GM18508 (cell line): ENCODE measurements around the gene NTN3.
"Not testable (repeated sequence)": the region's sequence is repeated elsewhere in the genome, so short reads cannot be mapped to it uniquely, and the experiment has no call there.

Source experiments
- ATAC-seq: cut with Tn5 transposase; IDR thresholded peaks from one replicate; pipeline ENCODE4 v1.9.1; 2021; ENCODE audit warnings: moderate number of reproducible peaks; ENCODE audit not compliant: insufficient read depth, unreplicated experiment

NTN3 gene

DNA sequence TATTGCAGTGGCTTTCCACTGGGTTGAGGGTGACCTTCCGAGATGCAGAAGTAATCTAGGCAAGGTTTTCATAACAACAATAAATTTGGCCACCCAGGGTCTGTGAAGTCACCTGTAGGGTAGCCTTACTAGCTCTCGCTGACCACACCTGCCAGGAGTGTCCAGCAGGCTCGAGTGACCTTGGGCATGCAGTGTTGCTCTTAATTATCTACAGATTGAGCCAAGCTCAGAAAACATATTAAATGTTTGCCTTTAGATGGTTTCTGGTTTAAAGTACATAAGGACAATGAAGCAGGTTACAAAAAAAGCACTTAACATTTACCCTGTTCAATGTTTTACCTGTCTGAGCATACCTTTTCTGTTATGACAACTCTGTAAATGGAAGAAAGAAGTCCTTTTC, 5.6 kb downstream of the NTN3 start:
- no peak for ATAC-seq

DNA sequence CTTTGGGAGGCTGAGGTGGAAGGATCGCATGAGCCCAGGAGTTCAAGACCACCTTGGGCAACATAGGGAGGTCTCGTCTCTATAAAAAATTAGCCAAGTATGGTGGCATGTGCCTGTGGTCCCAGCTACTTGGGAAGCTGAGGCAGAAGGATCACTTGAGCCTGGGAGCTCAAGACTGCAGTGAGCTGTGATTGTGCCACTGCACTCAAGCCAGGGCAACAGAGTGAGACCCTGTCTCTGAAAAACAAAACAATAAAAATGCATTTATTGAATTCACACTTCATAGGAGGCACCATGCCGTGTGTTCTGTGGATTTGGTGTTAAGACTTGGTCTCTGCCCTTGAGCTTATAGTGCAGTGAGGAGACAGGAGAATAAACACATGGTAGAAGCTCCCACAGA, 6.2 kb downstream of the NTN3 start:
- ATAC-seq, result no peak

DNA sequence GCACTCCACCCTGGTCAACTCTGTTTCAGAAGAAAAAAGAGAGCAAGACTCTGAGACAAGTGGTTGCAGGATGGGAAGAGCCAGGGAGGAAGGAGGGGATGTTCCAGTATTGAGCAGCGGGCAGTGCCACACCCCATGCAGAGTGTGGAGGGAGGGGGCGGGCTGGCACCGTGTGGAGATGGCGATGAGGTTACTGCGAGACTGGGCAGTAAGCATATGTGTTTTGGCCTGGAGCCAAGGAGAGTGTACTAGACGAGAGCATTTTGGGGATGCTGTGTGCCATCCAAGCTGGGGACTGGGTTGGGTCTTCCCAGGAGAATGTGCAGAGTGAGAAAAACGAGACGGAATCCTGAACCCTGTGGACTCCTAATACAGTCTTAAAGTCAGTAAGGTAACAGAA, 7.2 kb downstream of the NTN3 start:
- no peak for ATAC-seq

DNA sequence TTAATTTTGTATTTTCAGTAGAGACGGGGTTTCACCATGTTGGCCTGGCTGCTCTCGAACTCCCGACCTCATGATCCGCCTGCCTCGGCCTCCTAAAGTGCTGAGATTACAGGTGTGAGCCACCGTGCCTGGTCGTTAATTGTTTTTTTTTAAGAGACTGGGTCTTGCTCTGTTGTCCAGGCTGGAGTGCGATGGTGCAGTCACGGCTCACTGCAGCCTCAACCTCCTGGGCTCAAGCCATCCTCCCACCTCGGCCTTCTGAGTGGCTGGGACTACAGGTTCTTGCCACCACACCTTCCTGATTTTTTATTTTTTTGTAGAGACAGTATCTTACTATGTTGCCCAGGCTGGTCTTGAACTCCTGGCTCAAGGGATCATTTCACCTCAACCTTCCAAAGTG, 8.9 kb downstream of the NTN3 start:
- not testable (repeated sequence) for ATAC-seq

DNA sequence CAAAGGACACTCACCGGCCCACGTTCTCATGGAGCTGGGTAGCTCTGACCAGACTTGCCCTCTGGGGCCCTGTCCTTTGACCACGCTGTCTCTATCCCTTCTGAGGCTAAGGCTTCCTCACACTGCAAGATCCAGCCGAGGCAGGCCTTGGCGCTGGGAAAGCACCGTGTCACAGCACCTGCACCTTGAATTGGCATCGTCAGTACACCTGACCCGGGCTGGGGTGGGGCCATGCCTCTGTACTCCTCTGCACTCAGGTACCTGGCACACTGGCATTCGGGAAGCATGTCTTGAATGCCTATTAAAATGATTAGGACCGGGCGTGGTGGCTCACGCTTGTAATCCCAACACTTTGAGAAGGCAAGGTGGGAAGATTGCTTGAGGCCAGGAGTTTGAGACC, 9.9 kb downstream of the NTN3 start:
- ATAC-seq, result no peak

DNA sequence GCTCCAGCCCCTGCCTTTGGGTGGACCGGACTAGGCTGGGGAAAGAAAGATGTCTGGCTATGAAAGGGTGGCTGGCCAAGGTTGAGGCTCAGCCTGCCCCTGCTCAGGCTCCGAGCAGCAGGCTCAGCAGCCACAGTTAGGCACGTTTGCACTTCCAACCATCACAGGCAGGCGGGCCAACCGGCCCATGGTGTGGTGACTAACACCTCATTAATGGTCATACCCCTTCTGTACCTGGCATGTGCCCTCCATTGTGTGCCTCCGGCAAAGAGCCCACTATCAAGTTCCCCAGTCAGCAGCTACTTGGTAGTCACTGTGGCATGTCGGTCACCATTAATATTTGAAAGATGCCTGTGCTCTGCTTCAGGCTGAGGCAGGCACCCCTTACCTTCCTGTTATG, 10.6 kb downstream of the NTN3 start:
- ATAC-seq, result no peak

DNA sequence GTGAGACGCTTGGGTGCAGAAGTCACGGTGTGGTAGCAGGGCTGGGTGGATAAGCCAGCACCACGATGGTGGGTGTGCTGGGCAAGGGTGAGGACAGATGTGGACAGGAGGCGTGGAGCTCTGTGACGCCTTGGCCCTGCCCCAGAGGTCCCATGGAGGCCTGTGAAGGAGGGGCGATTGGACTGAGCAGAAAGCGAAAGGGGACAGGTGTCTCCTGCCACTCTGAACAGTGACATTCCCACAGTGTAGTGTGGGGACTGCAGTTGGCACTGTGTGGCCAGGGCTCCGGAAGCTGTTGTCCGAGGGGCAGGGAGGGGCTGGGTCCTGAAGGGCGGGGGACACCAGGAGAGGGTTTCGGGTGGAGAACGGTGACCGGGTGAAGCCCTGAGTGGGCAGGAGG, 11.2 kb downstream of the NTN3 start:
- no peak for ATAC-seq

DNA sequence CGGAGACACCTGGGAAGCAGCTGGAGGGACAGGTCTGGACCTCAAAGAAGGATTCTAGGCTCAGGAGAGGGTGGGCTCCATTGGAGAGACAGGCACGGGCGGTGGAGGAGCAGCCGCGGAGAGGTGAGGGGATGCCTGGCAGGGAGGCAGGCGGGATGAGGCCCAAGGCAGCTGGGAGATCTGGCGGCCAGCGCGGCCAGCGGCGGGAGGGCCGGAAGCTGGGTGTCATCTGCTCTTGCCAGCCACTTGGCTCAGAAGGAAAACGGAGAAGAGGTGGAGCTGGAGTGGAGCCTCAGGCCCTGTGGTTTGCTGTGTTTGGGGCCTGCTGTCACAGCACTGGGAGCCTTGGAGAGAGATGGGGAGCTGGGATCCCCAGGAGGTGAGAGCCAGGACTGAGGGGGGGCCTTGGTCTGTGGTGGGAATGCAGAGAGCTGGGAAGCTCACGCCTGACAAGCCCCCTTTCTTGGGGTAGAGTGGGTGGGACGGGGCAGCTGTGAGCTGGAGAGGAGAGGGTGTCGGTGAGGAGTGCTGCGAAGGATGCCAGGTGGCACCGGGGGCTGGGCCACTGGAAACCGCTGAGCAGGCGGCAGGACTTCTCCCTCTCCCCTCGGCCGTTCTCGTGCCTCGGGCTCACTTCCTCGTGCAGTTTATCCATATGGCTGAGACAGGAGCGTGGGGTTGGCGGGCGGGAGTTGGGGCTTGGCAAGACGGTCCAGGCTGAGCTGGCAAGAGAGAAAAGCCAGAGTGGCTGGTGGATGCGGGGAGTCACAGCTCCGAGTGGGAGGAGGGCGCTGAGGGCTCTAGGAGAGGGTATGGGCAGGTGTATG, 11.8 kb downstream of the NTN3 start:
- no peak for ATAC-seq

DNA sequence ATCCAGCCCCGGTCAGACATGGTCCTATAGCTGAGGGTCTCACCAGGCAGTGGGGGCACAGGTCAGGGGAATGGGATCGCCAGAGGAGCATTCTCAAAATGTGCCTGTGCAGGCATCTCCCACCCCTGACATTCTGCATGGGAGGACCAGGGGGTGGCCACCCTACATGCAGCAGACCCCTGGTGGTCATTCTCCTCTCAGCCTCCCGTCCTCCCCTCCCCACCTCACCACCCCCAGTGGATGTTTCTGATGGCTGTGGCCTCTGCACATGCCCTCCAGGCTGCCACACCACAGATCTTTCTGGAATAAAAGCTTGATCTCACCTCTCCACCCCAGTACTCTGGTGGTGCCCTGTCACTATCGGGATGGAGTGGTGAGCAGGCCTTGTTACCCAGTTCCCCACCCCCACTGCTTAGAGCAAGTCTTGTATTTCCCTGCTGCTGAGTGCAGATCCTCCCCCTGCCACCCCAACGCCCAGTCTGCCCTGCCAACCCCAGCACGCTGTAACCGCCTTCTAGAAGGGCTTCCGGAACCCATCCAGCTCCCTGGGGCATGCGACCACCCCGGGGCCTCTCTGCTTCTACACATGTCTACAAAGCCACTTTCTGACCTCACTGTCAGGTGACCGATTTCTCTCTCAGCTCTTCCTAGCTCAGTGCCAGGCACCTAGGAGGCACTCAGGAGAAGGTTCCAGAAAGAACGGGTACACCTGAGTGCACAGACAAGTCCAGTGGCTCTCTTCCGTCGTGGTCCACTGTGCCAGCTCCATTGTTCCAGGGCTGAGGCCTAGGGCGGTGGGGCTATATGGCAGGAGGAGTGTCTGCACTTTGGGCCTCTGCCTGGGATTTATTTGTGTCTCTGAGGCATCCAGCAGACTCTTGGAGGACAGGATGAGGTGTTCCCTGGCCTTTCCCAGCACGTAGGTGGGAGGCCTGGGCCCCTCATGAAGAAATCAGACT, 13.1 kb downstream of the NTN3 start:
- ATAC-seq, result no peak

DNA sequence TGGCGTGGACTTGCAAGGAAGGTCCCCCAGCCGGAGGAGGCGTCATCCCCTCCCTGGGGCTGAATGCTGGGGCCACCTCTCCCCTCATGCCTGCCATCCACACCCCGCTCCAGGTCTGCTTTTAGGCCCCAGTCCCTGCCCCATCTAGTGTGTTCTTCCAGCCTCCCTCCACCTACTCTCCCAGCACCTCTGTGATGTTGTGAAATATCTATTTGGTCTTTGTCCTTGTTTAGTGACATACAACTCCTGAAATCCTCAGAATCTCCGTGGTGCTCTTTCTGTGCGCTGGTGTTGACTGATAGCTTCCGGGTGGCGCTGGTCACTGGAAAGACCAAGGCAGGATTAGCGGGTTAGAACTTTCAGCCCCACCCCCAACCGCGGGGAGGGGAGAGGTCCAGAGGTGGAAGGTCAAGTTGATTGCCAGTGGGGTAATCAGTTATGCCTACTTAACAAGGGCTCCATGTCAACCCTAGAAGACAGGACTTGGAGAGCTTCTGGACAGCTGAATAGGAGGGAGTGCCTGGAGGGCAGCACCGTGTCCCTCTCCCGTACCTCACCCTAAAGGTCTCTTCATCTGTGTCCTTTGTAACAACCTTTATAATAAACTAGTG, 13.9 kb downstream of the NTN3 start:
- ATAC-seq, result no peak

DNA sequence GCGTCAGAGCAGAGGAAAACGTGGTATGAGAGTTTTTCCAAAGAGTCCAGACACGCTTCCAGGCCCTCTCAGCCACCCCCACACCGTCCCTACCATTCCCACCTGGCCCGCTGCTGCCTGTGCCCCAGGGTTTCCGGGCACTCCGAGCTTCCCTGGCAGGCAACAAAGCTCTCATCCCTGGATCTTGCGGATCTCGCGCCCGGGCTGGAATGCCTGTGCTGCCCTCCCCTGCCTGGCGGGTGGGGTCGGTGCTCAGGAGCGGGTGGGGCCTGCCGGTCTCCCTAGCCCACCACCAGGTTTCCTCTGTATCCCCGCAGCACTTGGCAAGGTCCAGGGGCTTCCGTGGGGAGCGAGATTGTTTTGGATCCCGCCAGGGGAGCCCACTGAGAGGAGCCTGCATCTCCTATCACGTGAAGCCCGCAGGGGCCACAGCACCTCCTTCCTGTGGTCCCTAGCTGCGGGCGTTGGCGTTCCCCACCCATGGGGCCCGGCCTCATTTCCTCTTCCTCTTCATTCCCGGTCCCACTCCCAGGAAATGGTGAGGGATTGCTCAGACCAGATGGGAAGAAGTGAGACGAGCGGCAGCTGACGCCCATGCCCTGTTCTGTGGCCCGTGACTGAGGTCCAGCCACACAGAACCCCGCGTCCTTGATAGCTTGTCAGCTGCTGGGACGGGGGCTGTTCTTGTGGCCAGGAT, 14.9 kb downstream of the NTN3 start:
- ATAC-seq, result no peak

DNA sequence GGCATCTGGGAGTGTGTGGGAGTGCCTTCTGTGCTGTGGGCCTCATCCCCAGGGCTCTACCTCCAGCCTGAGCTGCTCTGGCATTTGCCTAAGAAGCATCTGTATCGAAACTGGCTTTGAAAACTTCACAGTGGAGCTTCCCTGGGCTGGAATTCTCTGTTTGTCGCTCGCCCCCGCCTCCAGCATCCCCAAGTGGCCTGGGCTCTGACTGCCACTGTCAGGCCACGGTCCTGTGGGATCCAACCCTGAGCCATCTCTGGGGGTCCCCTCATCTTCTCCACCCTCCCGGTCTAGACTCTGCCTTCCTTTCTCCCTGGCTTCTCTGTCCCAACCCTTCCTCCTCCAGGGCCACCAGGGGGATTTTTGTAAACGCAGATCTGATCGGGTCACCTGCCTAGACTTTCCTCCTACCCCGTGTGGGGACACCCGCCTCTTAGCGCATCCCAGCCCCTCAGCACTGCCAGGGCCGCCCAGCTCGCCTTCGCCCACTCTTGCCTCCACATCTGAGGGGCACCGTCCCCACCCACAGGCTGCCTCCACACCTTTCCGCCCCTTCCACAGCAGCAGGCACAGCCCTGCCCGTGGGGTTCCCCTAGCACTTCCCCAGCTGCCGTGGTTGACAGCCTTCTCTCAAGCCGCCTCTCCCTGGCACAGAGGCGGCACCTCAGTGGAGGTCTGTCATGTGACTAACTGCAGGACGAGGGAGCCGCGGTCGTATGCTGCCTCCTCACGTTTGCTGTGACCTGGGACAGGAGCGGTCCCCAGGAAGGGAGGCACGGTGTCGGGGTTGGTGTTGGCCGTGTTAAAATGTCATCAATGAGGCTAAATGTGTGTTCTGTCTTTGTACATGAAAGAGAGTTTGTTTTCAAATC, 15.8 kb downstream of the NTN3 start:
- ATAC-seq, result no peak

DNA sequence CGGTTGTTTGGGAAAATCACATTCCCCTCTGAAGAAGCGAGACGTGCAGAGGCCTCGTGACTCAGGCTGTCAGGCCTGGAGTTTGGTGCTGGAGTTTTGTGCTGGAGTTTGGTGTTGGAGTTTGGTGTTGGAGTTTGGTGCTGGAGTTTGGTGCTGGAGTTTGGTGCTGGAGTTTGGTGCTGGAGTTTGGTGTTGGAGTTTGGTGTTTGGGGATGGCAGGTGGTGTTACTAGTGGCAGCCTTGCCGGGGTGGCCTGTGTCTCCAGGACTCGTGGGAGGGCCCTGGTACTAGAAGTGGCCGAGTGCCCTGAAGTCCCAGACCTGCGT, 16.4 kb downstream of the NTN3 start:
- ATAC-seq, result no peak

DNA sequence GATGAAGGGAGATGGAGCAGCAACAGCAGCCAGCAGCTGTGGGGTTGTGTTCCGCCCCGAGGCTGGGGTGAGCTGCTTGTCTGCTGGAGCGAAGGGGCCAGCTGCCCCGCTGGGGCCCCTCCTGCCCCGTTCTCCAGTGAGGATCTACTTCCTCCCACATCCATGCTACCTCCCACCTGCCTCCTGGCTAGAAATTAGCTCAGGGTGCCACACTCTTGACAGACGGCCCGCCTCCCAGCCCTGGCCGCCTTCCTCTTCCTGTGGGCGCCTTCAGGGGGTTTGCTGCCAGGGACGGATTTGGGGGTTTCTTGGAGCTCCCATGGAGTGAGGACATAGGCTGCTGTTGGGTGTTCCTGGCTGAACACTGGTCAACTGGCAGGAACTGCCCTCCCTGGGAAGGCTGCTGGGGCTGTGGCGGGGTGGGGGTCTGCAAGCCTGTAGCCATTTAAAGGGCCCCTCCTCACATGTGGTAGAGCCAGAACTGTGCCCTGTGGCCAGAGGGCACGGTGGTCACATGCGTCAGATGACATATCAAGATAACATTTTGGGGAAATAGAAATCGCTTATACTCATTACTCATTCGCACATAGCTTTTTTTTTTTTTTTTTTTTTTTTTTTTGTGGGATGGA, 16.9 kb downstream of the NTN3 start:
- ATAC-seq, result no peak

DNA sequence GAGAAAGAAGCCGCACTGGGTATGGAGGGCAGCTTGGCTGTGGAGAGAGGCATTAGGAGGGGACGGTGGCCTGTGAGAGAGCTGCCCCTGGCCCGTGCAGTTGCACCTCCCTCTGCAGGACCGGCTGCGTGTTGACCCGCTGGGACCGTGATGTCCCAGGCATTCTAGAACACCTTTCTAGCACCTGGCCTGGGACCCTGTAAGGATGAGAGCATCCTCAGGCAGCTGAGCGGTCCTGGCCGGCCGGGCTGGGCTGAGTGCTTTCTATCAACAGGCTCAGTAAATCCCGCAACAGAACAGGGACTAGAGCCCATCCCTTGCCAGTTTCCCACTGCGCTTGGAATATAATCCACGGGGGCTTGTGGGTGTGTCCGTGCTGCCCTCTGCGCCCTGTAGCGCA, 18.5 kb downstream of the NTN3 start:
- ATAC-seq, result no peak

DNA sequence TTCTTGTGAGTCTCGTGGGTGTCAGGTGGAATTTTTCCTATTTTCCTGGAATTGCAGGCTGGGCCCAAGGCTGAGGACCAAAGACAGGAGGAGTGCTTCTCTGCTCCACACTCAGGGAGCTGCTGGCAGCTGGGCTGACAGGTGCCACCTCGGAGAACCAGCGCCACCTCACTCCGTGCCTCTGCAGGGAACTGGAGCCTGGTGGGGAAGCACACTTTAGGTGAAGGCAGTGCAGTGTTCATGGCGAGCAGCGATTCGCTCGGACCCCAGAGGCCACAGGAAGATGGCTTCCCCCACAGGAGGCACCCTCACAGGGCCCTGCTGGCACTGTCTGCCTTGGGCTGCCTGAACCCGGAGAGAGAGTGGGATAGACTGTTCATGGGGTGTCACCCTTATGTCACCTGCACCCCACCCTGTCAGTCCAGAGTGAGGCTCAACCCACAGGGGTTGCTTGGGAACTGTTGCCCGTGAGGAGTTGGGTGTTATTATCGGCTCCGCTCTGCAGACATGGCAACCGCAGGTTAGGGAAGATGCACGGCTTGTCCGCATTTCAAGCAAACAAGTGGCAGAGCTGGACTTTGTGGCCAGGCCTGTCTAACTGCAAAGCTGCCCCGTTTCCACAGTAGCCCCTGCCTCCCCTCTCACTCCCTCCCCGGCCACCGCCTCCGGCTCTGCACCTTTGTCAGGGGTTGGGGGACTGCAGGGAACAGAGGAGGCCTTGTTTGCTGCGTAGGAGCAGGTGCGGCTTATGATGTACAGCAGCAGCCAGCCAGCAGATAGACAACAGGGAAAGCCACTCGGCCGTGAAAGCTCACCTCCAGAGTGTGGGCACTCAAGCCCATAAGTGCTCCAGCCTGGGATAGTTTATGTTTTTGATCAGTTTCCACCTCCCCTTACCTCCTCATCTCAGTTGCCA, 19.4 kb downstream of the NTN3 start:
- ATAC-seq, result no peak

DNA sequence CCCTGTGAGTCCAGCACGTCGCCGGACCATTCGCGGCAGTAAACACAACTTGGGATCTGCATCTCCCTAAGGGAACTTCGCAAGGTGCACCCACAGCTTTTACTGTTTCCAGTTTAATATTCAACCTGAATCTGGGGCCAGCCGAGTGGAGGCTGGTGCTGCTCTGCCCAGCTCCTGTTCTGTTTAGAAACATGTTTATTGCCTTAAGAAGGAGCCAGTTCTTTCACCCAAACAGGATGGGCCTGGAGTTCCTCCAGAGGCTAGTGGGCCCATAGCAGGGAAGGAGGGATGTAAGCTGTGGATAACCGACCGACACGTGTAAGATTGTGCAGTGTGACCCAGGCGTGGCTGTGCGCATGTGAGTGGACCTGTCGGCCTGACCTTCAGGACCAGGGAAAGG, 21.2 kb downstream of the NTN3 start:
- ATAC-seq, result no peak

DNA sequence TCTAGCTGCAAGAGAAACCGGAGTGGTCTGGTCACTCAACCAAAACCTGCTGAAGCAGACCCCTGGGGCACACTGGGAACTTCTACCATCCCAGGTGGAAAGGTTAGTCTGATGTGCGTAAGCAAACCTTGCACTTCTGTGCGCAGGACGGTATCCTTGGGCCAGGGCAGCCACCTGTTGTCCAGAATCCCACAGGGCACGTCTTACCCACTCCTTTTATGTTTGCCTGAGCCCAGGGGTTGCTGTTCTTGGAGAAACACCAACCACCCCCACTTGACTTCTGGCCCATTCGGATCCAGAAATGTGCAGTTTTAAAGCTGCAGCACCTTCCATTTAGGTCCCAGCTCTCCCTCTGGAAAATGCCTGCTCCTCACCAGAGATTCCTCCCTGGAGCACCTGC, 22.5 kb downstream of the NTN3 start:
- no peak for ATAC-seq
